Lung (tissue), 12 donors: ENCODE measurements around the gene PM20D1. TPM values are rescaled to one million over a fixed set of nuclear protein-coding genes. Genes with fewer than 3 reads are reported as not detected.
A peak's percentile ranks its signal among the peaks of the same experiment; 100 is the strongest.

Source experiments
- ATAC-seq: fragments of 200-7000 bp; cut with Tn5 transposase; one replicate; pipeline ENCODE4 v1.9.1; 2020; ENCODE audit warnings: moderate number of reproducible peaks; ENCODE audit not compliant: insufficient read depth, low FRiP score
- DNase-seq, 3 donors: peaks; one replicate each; pipeline ENCODE4 v3.0.0-alpha.2; 2013 to 2017
- H3K27ac ChIP-seq, 2 donors: one replicate each; pipeline ENCODE4 v1.5.1; 2013; ENCODE audit warnings: mild to moderate bottlenecking in 2 of 2, moderate library complexity in 2 of 2, control low read depth in 1 of 2, inconsistent platforms in 1 of 2, low read depth in 1 of 2, low read length in 1 of 2
- H3K27me3 ChIP-seq, 3 donors: one replicate each; pipeline ENCODE4 v1.5.1; 2013; ENCODE audit warnings: low read length in 2 of 3; ENCODE audit not compliant: control insufficient read depth in 3 of 3, insufficient read depth in 3 of 3
- H3K36me3 ChIP-seq, 4 donors: one replicate each; pipeline ENCODE4 v1.5.1; 2013; ENCODE audit warnings: low read length in 4 of 4, mild to moderate bottlenecking in 1 of 4, moderate library complexity in 1 of 4; ENCODE audit not compliant: control insufficient read depth in 4 of 4, insufficient read depth in 4 of 4
- H3K4me1 ChIP-seq, 5 donors: one replicate each; pipeline ENCODE4 v1.5.1; 2013; ENCODE audit warnings: low read length in 5 of 5, mild to moderate bottlenecking in 2 of 5, moderate library complexity in 1 of 5; ENCODE audit not compliant: control insufficient read depth in 5 of 5, insufficient read depth in 5 of 5
- H3K4me3 ChIP-seq: one replicate; pipeline ENCODE4 v1.5.1; 2013; ENCODE audit warnings: mild to moderate bottlenecking, control low read depth, moderate library complexity
- H3K9ac ChIP-seq, 2 donors: one replicate each; pipeline ENCODE4 v1.5.1; 2013; ENCODE audit warnings: low read length in 2 of 2, control low read depth in 1 of 2; ENCODE audit not compliant: insufficient read depth in 1 of 2
- H3K9me3 ChIP-seq, 4 donors: one replicate each; pipeline ENCODE4 v1.5.1; 2013; ENCODE audit warnings: low read length in 3 of 4, mild to moderate bottlenecking in 1 of 4, moderate library complexity in 1 of 4; ENCODE audit not compliant: control insufficient read depth in 4 of 4, insufficient read depth in 3 of 4
- WGBS, 2 donors: extraction: QIAGEN DNeasy Blood & Tissue Kit; methylation state at CpG; one replicate each; pipeline ENCODE4 v1.1.7; 2013; 5-methylcytosine and 5-hydroxymethylcytosine counted together
- polyA plus RNA-seq, 2 donors: library from polyadenylated mRNA; stranded (reverse); fragments of 200-250 nt; gene quantifications; one replicate each; pipeline ENCODE4 v1.2.1, GENCODE V29; 2013
- total RNA-seq, 2 donors: library from RNA; depleted of rRNA in 1 of 2; stranded (reverse); fragments of >200 nt in 1 of 2; gene quantifications; one replicate each; pipeline ENCODE4 v1.2.1, GENCODE V29; 2014 to 2021
- TF ChIP-seq, protein P1 (sequence below): IDR thresholded peaks from 2 replicates; pipeline ENCODE4 v1.5.1; 2012; ENCODE audit warnings: mild to moderate bottlenecking; ENCODE audit errors: control extremely low read depth, extremely low read depth
- donor health status: control.
- donor health status: control.
- donor health status: Bipolar disorder and iron deficiency.
- donor health status: healthy.
- donor health status: DM: yes; HTN: yes; CAD: no.

Gene PM20D1
- total and polyA plus RNA-seq, 4 donors = 0.06 to 0.48 (median 0.28) TPM; not detected in 1

DNA sequence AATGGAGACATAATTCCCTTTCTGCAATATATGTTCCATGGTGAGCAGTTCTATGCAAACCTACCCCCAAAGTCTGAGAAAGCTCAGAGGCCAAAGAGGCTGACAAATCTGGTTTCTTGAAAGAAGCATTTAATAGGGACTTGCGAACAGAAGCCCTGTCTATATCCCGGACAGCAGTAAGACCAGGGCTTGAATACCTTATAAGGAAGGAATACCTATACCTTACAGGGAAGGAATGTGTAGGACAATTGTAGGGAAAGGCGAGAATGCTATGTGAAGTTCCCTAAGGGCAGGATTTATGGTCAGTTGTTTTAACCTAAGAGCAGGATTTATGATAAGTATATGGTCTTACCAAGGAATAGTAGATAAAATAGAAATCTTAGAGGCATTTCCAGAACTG lies 31.9 kb downstream of the PM20D1 start:
- no peak overlapping the region for H3K4me3 ChIP-seq
- no peaks in the 10 kb centered on the region for H3K36me3 ChIP-seq
- no peak overlapping the region for H3K9ac ChIP-seq
- TF ChIP-seq, protein P1, sequence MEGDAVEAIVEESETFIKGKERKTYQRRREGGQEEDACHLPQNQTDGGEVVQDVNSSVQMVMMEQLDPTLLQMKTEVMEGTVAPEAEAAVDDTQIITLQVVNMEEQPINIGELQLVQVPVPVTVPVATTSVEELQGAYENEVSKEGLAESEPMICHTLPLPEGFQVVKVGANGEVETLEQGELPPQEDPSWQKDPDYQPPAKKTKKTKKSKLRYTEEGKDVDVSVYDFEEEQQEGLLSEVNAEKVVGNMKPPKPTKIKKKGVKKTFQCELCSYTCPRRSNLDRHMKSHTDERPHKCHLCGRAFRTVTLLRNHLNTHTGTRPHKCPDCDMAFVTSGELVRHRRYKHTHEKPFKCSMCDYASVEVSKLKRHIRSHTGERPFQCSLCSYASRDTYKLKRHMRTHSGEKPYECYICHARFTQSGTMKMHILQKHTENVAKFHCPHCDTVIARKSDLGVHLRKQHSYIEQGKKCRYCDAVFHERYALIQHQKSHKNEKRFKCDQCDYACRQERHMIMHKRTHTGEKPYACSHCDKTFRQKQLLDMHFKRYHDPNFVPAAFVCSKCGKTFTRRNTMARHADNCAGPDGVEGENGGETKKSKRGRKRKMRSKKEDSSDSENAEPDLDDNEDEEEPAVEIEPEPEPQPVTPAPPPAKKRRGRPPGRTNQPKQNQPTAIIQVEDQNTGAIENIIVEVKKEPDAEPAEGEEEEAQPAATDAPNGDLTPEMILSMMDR = no peak
- ATAC-seq = no peak
- no peaks in the 10 kb centered on the region for H3K9me3 ChIP-seq
- peaks cover 0 to 10% (median 2%) of the 10 kb centered on the region in 5 donors for H3K4me1 ChIP-seq
- WGBS, 2 donors = 92 to 98% methylated on average over 3 of the region's 3 CpGs
- H3K27ac ChIP-seq = no peak overlapping the region
- H3K27me3 ChIP-seq = no peaks in the 10 kb centered on the region
- DNase-seq = no peak

DNA sequence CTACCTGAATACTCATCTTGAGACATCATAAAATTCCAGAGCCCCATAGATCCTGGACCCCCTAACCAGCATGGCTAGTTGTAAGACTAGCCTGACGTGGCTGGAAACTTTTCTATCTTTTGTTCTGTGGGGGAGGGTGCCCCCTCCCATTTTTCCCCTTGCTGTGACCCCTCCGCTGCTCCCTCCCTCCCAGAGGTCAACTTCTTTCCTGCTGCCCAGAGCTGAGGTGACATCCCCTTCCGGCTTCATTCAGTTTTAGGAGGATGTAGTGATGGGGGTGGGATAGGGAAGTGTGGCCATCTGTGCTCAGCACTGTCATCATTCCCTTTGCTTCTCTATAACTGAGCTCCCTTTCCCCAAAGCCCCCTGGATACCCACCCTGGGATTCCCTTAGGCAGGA lies 32.6 kb downstream of the PM20D1 start:
- DNase-seq (peak in 1 of 3 donors; percentile 26), ATAC-seq (no peak)
- 74 to 88% methylated on average over 3 of the region's 3 CpGs for WGBS, 2 donors
- no peaks in the 10 kb centered on the region for H3K9me3 ChIP-seq
- H3K9ac ChIP-seq = no peak overlapping the region
- TF ChIP-seq, protein P1 = no peak
- no peak overlapping the region for H3K27ac ChIP-seq
- H3K4me3 ChIP-seq = no peak overlapping the region
- peaks cover 0 to 11% (median 2%) of the 10 kb centered on the region in 5 donors for H3K4me1 ChIP-seq
- H3K27me3 ChIP-seq = no peaks in the 10 kb centered on the region
- H3K36me3 ChIP-seq = no peaks in the 10 kb centered on the region

DNA sequence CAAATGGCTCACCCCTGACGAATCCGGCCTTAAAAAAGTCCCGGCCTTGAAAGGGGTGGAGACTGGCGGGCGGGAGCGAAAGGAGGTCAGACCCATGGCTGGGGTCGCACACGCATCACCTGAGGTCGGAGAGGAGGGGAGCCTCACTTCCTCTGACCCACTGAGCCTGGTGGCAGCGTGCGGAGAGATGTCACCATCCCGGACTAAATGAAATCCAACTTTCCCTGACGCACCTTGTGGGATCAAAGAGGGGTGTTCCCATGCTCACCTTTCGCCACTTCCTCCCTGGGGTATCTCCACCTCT lies 36.2 kb downstream of the PM20D1 start:
- TF ChIP-seq, protein P1 = no peak
- 3 to 6% methylated on average over 14 of the region's 14 CpGs for WGBS, 2 donors
- Histone ChIP-seq H3K27me3 (no peaks in the 10 kb centered on the region), H3K9ac (peak overlapping the region; percentile 56 to 58), H3K9me3 (no peaks in the 10 kb centered on the region), H3K36me3 (peaks cover 0 to 11% (median 3%) of the 10 kb centered on the region in 4 donors), H3K27ac (peak overlapping the region; percentile 91 to 96), H3K4me1 (peaks cover 4 to 30% (median 11%) of the 10 kb centered on the region in 5 donors), H3K4me3 (peak overlapping the region; percentile 77)
- ATAC-seq (no peak), DNase-seq (no peak)
